ENCODE data around the gene NNAT. TPM values are rescaled to one million over a fixed set of nuclear protein-coding genes. Genes with fewer than 3 reads are reported as not detected.

NNAT gene
- total RNA-seq, 1 experiment from 2014 or later = not detected

DNA sequence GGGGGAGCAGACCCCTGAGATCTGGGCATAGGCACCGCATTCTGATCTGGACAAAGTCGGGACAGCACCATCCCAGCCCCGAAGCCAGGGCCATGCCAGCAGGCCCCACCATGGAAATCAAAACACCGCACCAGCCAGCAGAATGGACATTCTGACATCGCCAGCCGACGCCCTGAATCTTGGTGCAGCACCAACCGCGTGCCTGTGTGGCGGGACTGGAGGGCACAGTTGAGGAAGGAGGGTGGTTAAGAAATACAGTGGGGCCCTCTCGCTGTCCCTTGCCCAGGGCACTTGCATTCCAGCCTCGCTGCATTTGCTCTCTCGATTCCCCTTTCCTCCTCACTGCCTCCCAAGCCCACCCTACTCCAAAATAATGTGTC is 2.0 kb downstream of the NNAT start:
- Mint-ChIP-seq H3K4me1 (ENCODE audit: insufficient read depth, unreplicated experiment) (peaks cover 47% of the 10 kb centered on the region), H3K4me3 (ENCODE audit: unreplicated experiment) (no peak overlapping the region), H3K36me3 (ENCODE audit: insufficient read depth, unreplicated experiment) (peaks cover 61% of the 10 kb centered on the region), H3K27me3 (ENCODE audit: insufficient read depth, unreplicated experiment) (no peaks in the 10 kb centered on the region), H3K9me3 (ENCODE audit: unreplicated experiment) (no peaks in the 10 kb centered on the region), H3K27ac (ENCODE audit: low read depth, unreplicated experiment) (no peak overlapping the region)
- ChIA-PET POLR2A (interaction anchor here (0.5 to 6.7 kb wide), 3 partner anchors 14 to 264 kb away, joined by 3 to 184 read pairs (median 7); partner anchors contain the start of gene MANBAL), CTCF (interaction anchor here (1.6 kb wide), 1 partner anchor 327 kb away, joined by 5 read pairs; no protein-coding TSS in a partner anchor)
- TF ChIP-seq, protein P1, sequence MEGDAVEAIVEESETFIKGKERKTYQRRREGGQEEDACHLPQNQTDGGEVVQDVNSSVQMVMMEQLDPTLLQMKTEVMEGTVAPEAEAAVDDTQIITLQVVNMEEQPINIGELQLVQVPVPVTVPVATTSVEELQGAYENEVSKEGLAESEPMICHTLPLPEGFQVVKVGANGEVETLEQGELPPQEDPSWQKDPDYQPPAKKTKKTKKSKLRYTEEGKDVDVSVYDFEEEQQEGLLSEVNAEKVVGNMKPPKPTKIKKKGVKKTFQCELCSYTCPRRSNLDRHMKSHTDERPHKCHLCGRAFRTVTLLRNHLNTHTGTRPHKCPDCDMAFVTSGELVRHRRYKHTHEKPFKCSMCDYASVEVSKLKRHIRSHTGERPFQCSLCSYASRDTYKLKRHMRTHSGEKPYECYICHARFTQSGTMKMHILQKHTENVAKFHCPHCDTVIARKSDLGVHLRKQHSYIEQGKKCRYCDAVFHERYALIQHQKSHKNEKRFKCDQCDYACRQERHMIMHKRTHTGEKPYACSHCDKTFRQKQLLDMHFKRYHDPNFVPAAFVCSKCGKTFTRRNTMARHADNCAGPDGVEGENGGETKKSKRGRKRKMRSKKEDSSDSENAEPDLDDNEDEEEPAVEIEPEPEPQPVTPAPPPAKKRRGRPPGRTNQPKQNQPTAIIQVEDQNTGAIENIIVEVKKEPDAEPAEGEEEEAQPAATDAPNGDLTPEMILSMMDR (IDR thresholded peaks at IDR 0.05; ENCODE audit: unreplicated experiment) = no peak
- intact Hi-C loops (cut with micrococcal nuclease) = no loop called here
- no TSS peak for BruUV-seq (replicated peaks)
- DNase-seq (ENCODE audit: unreplicated experiment) = no peak

DNA sequence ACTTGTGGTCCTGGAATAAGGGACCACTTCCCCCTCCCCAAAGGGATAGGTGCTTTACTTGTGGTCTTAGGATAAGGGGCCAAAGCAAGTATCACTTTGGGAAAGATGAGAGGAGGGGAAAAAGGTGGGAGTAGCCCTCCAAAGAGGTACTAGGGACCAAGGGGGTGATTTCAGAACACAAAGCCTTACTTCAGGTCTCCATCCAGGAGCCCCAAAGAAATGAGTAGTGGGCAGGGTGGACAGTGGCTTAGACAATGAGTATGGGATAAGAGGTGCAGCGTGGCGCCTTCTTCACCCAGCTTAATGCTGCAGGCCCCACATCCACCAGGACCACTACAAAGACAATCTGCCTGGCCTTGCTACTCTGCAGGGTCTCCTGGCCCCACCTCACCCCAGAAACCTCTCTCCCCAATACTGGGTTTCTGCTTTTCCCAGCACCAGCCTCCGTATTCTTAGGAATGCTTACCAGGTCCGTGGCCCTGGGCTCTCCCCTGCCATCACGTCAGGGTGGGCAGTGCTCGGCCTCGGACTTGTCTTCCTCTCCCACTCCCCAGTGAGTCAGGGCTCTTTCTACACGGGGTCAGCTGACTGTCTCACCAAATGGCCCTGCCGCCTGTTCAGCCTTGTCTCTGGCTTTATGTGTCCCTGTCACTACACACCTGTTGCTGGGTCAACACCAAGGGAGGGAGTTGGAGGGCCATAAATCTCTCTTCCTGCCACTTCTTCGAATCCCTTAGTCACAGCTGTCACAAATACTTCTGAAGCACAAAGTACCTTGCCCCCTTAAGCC is 3.1 kb downstream of the NNAT start:
- H3K27ac Mint-ChIP-seq (ENCODE audit: low read depth, unreplicated experiment) = peak overlapping the region; percentile 93
- POLR2A ChIA-PET = interaction anchor here (0.9 to 7.9 kb wide), 16 partner anchors 9 to 470 kb away, joined by 3 to 184 read pairs (median 6); partner anchors contain the start of genes MANBAL, MROH8 and RPN2
- peaks cover 51% of the 10 kb centered on the region for H3K4me1 Mint-ChIP-seq (ENCODE audit: insufficient read depth, unreplicated experiment)
- no peaks in the 10 kb centered on the region for H3K9me3 Mint-ChIP-seq (ENCODE audit: unreplicated experiment)
- H3K4me3 Mint-ChIP-seq (ENCODE audit: unreplicated experiment) = peak overlapping the region; percentile 72
- H3K36me3 Mint-ChIP-seq (ENCODE audit: insufficient read depth, unreplicated experiment) = peaks cover 50% of the 10 kb centered on the region
- CTCF ChIA-PET = interaction anchor here (0.7 to 1.3 kb wide), 4 partner anchors 9 to 328 kb away, joined by 3 to 4 read pairs (median 3); no protein-coding TSS in a partner anchor
- BruUV-seq (replicated peaks) = no TSS peak
- H3K27me3 Mint-ChIP-seq (ENCODE audit: insufficient read depth, unreplicated experiment) = no peaks in the 10 kb centered on the region
- no peak for DNase-seq (ENCODE audit: unreplicated experiment)
- intact Hi-C loops (cut with micrococcal nuclease) = no loop called here
- TF ChIP-seq, protein P1 (IDR thresholded peaks at IDR 0.05; ENCODE audit: unreplicated experiment) = no peak

DNA sequence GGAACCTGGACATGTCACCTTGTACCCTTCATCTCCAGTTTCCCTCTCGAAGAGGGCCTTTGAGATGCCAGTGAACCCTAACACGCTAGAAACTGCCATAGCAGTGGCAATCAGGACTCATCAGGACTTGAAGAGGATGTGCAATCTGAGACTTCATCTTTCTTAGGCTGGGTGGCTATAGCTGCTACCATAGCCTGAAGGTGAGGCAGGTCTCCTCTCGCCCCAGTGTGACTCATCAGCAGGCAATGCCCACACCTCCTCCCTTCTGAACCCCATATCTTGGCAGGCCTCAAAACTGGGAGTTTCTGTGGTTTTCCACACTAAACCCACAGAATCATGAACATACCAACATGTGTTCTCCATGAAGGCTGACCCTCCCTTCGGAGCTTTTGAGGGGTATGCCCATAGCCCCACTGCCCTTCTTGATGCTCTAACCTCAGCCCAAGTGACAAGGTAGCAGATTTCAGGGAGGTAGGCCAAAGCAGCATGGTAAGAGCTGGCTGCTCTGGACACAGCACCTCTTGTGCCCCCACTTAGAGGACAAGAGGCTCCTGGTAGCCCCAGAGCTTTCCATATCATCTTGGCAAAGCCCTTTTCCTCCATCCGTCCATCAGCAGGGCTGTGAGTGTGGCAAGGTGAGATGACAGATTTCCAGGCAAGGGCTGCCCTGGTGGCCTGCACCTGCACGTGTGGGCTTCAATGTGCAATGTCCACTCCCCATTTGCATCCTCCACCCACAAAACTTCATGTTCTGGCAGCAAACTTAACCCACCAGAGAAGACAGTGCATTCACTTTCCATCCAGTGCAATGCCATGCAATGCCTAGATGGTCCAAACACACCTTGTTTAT is 4.0 kb downstream of the NNAT start:
- no peaks in the 10 kb centered on the region for H3K27me3 Mint-ChIP-seq (ENCODE audit: insufficient read depth, unreplicated experiment)
- ChIA-PET POLR2A (interaction anchor here (0.6 to 7.9 kb wide), 25 partner anchors 9 to 469 kb away, joined by 3 to 184 read pairs (median 4); partner anchors contain the start of genes MANBAL, MROH8 and RPN2), CTCF (interaction anchor here (0.6 to 1.3 kb wide), 5 partner anchors 178 to 347 kb away, joined by 3 read pairs; no protein-coding TSS in a partner anchor)
- peaks cover 41% of the 10 kb centered on the region for H3K36me3 Mint-ChIP-seq (ENCODE audit: insufficient read depth, unreplicated experiment)
- TF ChIP-seq, protein P1 (IDR thresholded peaks at IDR 0.05; ENCODE audit: unreplicated experiment) = no peak
- BruUV-seq (replicated peaks) = no TSS peak
- H3K27ac Mint-ChIP-seq (ENCODE audit: low read depth, unreplicated experiment) = peak overlapping the region; percentile 93
- H3K4me1 Mint-ChIP-seq (ENCODE audit: insufficient read depth, unreplicated experiment) = peaks cover 52% of the 10 kb centered on the region
- DNase-seq (ENCODE audit: unreplicated experiment) = peak; percentile 94
- H3K4me3 Mint-ChIP-seq (ENCODE audit: unreplicated experiment) = peak overlapping the region; percentile 72
- intact Hi-C loops (cut with micrococcal nuclease) = loop anchor here (5.0 kb wide), 2 partner anchors 118 to 133 kb away; no protein-coding TSS in a partner anchor
- no peaks in the 10 kb centered on the region for H3K9me3 Mint-ChIP-seq (ENCODE audit: unreplicated experiment)

Data from MCF 10A (cell line).